ENCODE measurements around the gene POMP. TPM values are rescaled to one million over a fixed set of nuclear protein-coding genes. Genes with fewer than 3 reads are reported as not detected.

Gene POMP
- total RNA-seq, 1 donor from 2014 or later, result 49.7 TPM

DNA sequence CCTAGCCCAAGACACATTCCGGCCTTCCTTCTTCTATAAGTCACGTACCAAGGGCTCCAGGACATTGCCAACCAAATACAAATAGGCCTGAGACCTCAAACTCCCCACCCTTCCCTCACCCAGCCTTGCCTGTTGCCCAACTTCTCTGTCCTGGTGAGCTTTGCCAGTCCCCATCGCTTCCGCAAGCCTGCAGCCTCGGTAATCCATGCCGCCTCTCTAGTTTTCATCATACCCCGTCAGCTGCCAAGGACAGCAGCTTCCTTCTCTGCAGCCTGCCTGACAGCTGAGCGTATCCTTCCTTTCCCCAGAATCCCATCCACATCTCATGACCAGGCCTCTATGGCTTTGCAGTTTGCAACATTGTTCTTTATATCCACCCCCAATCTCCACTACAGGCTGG lies 36.6 kb upstream of the POMP start:
- no peak for DNase-seq (ENCODE audit: low spot score in 2 of 2, unreplicated experiment in 2 of 2)
- no peak overlapping the region for H3K4me3 Mint-ChIP-seq
- peaks cover 4% of the 10 kb centered on the region for H3K4me1 Mint-ChIP-seq
- H3K27me3 Mint-ChIP-seq (ENCODE audit: low read depth), result no peaks in the 10 kb centered on the region
- H3K9me3 Mint-ChIP-seq, result no peaks in the 10 kb centered on the region
- no peak overlapping the region for H3K27ac Mint-ChIP-seq
- no peaks in the 10 kb centered on the region for H3K36me3 Mint-ChIP-seq
- TF ChIP-seq, protein P1, sequence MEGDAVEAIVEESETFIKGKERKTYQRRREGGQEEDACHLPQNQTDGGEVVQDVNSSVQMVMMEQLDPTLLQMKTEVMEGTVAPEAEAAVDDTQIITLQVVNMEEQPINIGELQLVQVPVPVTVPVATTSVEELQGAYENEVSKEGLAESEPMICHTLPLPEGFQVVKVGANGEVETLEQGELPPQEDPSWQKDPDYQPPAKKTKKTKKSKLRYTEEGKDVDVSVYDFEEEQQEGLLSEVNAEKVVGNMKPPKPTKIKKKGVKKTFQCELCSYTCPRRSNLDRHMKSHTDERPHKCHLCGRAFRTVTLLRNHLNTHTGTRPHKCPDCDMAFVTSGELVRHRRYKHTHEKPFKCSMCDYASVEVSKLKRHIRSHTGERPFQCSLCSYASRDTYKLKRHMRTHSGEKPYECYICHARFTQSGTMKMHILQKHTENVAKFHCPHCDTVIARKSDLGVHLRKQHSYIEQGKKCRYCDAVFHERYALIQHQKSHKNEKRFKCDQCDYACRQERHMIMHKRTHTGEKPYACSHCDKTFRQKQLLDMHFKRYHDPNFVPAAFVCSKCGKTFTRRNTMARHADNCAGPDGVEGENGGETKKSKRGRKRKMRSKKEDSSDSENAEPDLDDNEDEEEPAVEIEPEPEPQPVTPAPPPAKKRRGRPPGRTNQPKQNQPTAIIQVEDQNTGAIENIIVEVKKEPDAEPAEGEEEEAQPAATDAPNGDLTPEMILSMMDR (IDR thresholded peaks at IDR 0.05; ENCODE audit: unreplicated experiment), result no peak

DNA sequence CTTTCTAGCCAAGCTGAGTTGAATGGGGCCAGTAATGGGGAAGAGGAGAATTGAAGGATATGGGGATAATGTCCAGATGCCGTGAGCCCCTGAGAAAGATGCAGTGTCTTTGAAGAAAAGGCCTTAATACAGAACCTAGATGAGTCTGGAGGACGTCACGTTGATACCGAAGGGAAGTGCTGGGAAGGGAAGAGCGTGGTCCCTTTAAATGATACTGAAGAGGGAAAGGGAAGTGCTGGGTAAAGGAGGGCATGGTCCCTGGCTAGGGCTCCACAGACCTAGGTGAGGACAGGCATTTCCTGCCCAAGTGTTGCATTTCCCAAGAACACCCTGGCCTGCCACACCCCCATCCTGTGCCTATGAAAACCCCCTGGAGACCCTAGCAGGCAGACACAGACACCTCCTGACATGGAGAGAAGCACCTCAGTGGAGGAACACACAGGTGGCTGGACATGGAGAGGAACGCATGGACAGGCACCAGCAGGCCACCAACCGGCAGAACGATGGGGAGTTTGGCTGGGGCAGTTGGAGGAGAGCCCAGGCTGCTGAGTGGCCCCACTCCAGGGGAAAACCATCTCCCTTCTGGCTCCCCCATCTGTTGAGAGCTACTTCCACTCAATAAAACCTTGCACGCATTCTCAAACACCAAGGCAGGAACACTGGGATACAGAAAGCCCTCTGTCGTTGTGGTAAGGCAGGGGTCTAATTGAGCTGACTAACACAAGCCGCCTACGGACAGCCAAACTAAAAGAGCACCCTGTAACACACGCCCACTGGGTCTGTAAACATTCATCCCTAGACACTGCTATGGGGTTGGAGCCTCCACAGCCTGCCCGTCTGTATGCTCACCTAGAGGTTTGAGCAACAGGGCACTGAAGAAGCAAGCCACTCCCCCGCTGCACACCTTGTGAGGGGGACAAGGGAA lies 34.9 kb upstream of the POMP start:
- no peak overlapping the region for H3K27ac Mint-ChIP-seq
- peaks cover 7% of the 10 kb centered on the region for H3K4me1 Mint-ChIP-seq
- no peaks in the 10 kb centered on the region for H3K36me3 Mint-ChIP-seq
- TF ChIP-seq, protein P1 (IDR thresholded peaks at IDR 0.05; ENCODE audit: unreplicated experiment), result no peak
- no peak overlapping the region for H3K4me3 Mint-ChIP-seq
- H3K9me3 Mint-ChIP-seq, result no peaks in the 10 kb centered on the region
- H3K27me3 Mint-ChIP-seq (ENCODE audit: low read depth), result no peaks in the 10 kb centered on the region
- DNase-seq (ENCODE audit: low spot score in 2 of 2, unreplicated experiment in 2 of 2), result no peak

DNA sequence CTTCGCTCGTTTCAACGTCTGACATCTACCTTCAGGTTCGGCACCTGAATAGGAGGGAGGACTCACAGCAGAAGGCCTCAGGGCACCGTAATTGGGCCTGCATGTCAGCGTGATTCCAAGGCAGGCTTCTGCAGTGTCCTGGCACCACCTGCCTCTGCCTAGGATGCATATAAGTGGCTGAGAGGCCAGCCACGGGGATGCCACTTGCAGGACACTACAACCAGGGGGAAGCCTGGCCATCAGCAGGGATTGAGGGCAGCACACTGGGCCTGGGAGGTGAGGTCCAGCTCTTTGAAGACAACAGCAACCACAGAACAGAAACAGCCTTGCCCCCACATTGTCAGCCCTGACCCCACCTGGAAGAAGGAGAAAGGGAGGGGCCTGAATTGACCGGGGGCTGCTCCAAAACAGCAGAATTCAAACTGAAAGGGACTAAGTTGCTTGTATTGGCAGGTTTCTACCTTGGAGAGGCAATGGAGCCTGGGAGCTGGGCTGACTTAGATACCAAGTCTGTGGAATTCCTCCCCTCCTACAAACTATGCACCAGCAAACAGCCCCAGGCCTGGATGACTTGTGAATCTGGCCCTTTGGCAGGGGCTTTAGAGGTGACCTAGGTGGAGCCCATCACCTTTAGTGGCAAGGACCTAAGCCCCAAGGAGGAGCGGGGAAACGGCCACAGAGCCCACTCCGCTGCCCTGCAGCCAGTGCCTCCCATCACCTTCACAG lies 34.1 kb upstream of the POMP start:
- H3K9me3 Mint-ChIP-seq, result no peaks in the 10 kb centered on the region
- peaks cover 2% of the 10 kb centered on the region for H3K27me3 Mint-ChIP-seq (ENCODE audit: low read depth)
- H3K4me1 Mint-ChIP-seq, result peaks cover 12% of the 10 kb centered on the region
- no peak for DNase-seq (ENCODE audit: low spot score in 2 of 2, unreplicated experiment in 2 of 2)
- H3K4me3 Mint-ChIP-seq, result no peak overlapping the region
- H3K36me3 Mint-ChIP-seq, result no peaks in the 10 kb centered on the region
- H3K27ac Mint-ChIP-seq, result no peak overlapping the region
- TF ChIP-seq, protein P1 (IDR thresholded peaks at IDR 0.05; ENCODE audit: unreplicated experiment), result no peak

DNA sequence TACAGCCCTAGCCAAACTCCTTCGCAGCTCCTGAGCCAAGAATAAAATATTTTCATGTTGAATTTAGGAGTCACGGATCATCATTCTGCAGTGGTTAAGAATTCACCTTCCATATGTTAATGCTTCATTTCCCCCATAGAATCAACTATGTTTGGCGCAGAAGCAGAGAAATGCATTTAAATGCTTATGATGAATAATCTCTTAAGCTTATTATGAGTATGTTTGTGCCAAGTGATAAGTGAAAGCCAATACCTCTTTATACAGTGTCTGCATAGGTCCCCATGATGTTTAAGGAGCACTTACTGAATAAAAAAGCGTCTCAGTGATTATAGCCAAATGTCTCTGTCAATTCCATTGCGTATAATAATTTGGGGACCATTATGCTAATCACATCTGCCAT lies 32.7 kb upstream of the POMP start:
- DNase-seq (ENCODE audit: low spot score in 2 of 2, unreplicated experiment in 2 of 2), result no peak
- TF ChIP-seq, protein P1 (IDR thresholded peaks at IDR 0.05; ENCODE audit: unreplicated experiment), result no peak
- Mint-ChIP-seq H3K27ac (no peak overlapping the region), H3K9me3 (no peaks in the 10 kb centered on the region), H3K27me3 (ENCODE audit: low read depth) (peaks cover 2% of the 10 kb centered on the region), H3K4me1 (peaks cover 12% of the 10 kb centered on the region), H3K4me3 (no peak overlapping the region), H3K36me3 (no peaks in the 10 kb centered on the region)

DNA sequence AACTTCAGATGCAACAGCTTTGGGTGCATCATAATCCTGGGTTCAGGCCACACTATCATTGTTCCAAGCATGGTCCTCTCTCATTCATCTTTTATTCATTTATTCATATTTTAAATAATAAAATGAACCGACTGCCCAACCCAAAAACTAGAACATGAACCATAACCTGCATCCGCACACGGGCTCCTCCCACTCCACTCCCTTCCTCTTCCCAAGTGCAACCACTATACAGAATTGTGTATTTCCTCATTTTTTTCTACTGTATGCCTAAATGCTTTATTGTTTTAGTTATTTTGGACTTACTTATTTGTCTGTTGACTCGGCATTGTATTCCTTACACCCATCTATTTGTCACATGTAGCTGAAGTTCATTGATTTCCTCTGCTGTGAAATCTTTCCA lies 30.7 kb upstream of the POMP start:
- no peaks in the 10 kb centered on the region for H3K9me3 Mint-ChIP-seq
- H3K36me3 Mint-ChIP-seq, result no peaks in the 10 kb centered on the region
- no peak overlapping the region for H3K4me3 Mint-ChIP-seq
- H3K27ac Mint-ChIP-seq, result no peak overlapping the region
- peaks cover 12% of the 10 kb centered on the region for H3K4me1 Mint-ChIP-seq
- TF ChIP-seq, protein P1 (IDR thresholded peaks at IDR 0.05; ENCODE audit: unreplicated experiment), result no peak
- H3K27me3 Mint-ChIP-seq (ENCODE audit: low read depth), result peaks cover 2% of the 10 kb centered on the region
- DNase-seq (ENCODE audit: low spot score in 2 of 2, unreplicated experiment in 2 of 2), result no peak
